Stimulated activated naive CD4-positive, alpha-beta T cell treated with Interleukin-2 at 50 U/mL for 16 hours (primary cell): ENCODE results near the gene DHRSX.

ENCODE experiments used
- DNase-seq: peaks from one replicate; lab custom pipeline; 2025; lab: John Stamatoyannopoulos, UW

Gene DHRSX

DNA sequence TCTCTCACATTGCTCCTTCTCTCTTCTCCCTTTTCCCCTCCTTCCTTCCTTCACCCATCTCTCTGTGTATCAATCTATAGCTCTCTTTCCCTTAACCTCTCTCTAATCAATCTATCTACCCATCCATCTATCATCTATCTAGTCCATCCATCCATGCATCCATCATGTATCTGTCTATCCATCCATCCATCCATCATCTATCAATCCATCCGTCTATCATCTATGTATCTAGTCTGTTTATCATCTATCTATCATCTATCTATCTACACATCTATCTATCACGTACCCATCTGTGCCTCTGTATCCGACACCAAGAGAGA, 307.5 kb downstream of the DHRSX start:
- no peak for DNase-seq

DNA sequence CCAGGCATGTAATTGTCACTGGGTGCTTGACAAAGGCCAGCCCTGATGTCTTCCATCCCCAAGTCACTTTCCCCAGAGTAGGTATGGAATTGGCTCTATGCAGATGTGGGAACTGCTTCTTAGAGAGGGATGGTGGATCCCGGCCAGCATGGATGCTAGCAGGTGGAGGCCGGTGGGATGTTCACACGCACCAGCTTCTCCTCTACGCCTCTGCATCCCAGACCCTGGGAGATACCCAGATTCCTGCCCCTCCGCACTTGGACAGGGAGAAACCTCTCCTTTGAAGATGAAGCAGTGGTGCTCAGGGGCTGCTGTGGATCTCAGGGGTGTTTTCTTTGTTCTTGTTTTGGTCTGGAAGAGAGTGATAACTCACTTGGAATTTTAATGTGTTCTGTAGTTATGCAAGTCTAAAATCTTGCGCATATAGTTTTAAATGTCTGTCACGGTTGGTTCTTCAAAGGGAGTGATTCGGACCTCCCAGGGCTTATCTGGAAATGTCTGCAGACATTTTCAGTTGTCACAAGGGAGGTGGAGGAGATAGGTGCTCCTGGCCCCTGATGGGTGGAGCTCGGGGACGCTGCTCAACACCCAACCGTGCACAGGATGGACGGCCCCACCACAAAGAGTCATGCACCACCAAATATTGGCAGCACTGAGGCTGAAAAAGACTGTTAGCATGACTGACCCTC, 308.0 kb downstream of the DHRSX start:
- no peak for DNase-seq

GRCh38 chrX:2188840-2189239, 311.9 kb downstream of the DHRSX start:
- no peak for DNase-seq

DNA sequence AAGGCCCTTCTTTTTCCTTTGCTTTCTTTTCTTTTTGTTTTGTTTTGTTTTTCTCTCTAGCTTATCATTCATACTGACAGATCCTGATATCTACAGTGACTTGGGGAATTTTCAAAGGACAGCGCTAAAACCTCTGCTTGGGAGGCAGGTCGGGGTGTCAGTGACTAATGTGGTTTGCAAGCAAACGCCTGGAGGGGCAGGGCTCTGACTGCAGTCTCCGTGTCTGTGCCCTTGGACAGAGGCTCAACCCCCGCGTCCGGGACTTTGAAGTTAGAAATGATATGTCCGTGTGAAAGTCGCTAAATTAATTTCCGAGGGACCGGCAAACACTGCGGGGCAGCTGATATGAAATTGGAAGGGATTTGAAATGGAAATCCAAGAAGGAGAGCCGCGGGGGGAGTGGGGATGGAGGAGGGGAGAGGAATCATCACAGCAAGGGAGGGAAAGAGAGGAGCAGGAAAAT, 312.4 kb downstream of the DHRSX start:
- no peak for DNase-seq

- DNase-seq: no peak
These were observed 313.2 kb downstream of the DHRSX start for GRCh38 chrX:2187352-2188115.

DNA sequence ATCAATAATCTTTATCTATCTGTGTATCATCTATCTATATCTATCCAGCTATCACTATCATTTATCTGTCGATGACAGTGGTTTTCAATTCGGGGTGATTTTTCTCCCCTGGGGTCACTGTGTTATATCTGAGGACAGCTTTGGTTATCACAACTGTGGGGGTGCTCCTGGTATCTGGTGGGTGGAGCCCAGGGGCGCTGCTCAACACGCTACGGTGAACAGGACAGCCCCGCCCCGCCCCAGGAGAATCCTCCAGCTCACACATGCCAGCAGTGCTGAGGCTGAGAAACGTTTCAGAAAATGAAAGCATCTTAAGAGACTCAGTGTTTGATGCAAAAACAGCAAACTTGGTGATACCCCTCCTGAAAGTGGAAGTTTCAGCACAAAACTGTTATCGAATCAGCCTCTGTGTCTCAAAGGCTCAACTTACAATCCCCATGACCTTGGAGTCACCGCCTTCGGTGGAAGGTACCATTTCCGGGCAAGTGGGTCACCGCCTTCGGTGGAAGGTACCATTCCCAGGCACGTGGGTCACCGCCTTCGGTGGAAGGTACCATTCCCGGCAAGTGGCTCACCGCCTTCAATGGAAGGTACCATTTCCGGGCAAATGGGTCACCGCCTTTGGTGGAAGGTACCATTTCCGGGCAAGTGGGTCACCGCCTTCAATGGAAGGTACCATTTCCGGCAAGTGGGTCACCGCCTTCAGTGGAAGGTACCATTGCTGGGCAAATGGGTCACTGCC, 315.3 kb downstream of the DHRSX start:
- no peak for DNase-seq

DNA sequence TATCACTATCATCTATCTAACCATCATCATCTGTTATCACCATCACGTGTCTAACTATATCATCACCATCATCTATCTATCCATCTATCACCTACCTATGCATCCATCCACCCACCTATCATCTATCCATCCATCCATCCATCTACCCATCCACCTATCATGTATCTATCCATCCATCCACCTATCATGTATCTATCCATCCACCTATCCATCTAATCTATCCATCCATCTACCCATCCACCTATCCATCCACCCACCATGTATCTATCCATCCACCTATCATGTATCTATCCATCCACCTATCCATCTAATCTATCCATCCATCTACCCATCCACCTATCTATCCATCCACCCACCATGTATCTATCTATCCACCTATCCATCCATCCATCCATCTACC, 316.7 kb downstream of the DHRSX start:
- no peak for DNase-seq

DNA sequence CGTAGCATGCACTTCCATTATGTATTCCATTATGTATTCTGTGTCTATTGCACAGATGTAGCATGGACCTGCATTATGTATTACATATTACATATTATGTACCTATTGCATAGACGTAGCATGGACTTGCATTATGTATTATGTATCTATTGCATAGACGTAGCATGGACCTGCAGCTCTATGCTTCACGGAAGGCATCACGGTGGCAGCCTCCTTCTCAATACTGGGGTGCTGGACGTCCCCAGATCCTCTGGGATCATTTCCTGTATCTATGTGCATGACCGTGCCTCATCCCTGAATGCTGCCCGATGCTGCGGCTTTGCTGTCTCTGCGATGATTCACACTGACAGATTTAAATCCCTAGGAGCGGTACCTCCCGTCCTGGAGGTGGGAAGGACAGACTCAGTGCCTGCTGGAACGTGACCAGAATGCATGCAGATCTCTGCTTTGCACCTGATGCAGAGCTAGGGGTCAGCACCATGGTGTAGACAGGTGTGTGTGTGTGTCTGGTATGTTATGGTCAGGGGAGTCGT, 317.5 kb downstream of the DHRSX start:
- no peak for DNase-seq

DNA sequence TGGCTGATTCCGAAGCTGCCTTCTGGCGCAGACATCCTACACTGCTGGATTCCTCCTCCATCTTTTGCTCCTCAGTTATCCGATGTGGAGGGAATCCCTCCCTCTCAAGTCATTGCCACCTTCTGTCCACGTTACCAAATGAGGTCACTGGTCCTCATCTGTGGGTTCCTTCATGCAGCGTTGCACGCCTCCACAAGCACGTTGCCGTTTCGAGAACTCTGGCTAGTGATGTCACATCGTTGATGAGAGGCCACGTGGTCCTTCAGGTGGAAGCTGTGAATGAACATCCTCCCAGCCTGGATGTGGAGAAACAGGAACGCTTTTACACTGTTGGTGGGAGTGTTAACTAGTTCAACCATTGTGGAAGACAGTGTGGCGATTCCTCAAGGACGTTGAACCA, 323.2 kb downstream of the DHRSX start:
- DNase-seq: no peak

- DNase-seq: no peak
These were observed 324.0 kb downstream of the DHRSX start for GRCh38 chrX:2176733-2177132.

DNA sequence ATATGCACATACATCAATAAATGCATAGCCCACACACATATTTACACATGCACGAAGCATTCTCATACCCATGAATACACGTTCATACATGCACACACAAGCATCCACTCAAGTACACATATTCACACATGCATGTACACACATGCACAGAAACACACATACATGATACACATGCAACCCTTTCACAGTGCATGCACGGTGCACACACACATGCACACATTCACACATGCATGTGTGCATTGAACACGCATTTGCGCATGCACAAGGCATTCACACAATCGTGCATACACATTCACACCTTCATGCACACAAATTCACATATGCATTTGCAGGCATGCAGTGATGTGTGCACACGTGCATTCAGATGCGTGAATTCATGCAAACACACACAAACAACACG, 324.5 kb downstream of the DHRSX start:
- DNase-seq: no peak

GRCh38 chrX:2172359-2172758, 328.4 kb downstream of the DHRSX start:
- no peak for DNase-seq
